ENCODE measurements around the gene COL4A1. TPM values are rescaled to one million over a fixed set of nuclear protein-coding genes. Genes with fewer than 3 reads are reported as not detected.

Gene COL4A1
- total and polyA plus RNA-seq, 2 of the 13 experiments (the other 11 are each of a cell fraction or from before 2014, with no cell fraction given), result not detected

GRCh38 chr13:110293037-110293436 is 13.9 kb downstream of the COL4A1 start:
- 0% methylated on average over 7 of the region's 7 CpGs for WGBS (ENCODE audit: low lambda C conversion rate)
- no TSS peak for BruUV-seq (replicated peaks)

GRCh38 chr13:110291286-110291685 is 15.7 kb downstream of the COL4A1 start:
- no peaks in the 10 kb centered on the region for H3K36me3 ChIP-seq (replicated peaks in 1 of 2; ENCODE audit: control insufficient read depth in 1 of 2, insufficient read depth in 2 of 2, low read length in 2 of 2)
- no peak overlapping the region for H3K27ac ChIP-seq (ENCODE audit: extremely low read length, insufficient read depth, low read length)
- WGBS (ENCODE audit: low lambda C conversion rate), result 17% methylated on average over 9 of the region's 9 CpGs
- H3K4me1 ChIP-seq (ENCODE audit: insufficient read depth, low read length), result no peaks in the 10 kb centered on the region
- H3K79me2 ChIP-seq (ENCODE audit: insufficient read depth, low read length), result no peaks in the 10 kb centered on the region
- intact Hi-C loops (cut with micrococcal nuclease; ENCODE audit: unreplicated experiment), result no loop called here
- ChIA-PET POLR2A (no interaction called here), CTCF (ENCODE audit: low intra/inter-chr PET ratio, low total read pairs) (no interaction called here)
- H3K27me3 ChIP-seq (ENCODE audit: control insufficient read depth in 1 of 2, insufficient read depth in 2 of 2, low read length in 2 of 2), result peaks cover 0 to 36% of the 10 kb centered on the region in 2 experiments; a peak in 2 of 5 replicates
- ATAC-seq, result no peak
- H4K20me1 ChIP-seq (ENCODE audit: insufficient read depth, low read length), result no peaks in the 10 kb centered on the region
- TF ChIP-seq SMAD9 (CRISPR knock-in tag; IDR thresholded peaks at IDR 0.05) (no peak), ZNF703 (CRISPR knock-in tag; IDR thresholded peaks at IDR 0.05; ENCODE audit: borderline replicate concordance) (no peak)
- in situ Hi-C loops (cut with HindIII; ENCODE audit: extremely low pct_ligation_motif_present, low pct_unique_long_range_greater_than_20kb), result no loop called here
- no TSS peak for BruUV-seq (replicated peaks)
- no peak overlapping the region for H3K4me2 ChIP-seq (ENCODE audit: low read depth, low read length)
- H3K9me3 ChIP-seq (ENCODE audit: low read length), result no peaks in the 10 kb centered on the region
- no peak overlapping the region for H3K4me3 ChIP-seq (replicated peaks in 1 of 3; ENCODE audit: insufficient read depth in 1 of 3, low read depth in 2 of 3, low read length in 3 of 3)
- no peak for DNase-seq (ENCODE audit: low spot score)
- H3K9ac ChIP-seq (ENCODE audit: insufficient read depth, low read depth, low read length), result no peak overlapping the region
- no peak overlapping the region for H2AFZ ChIP-seq (ENCODE audit: low read length)
- no peak for FAIRE-seq

More at GRCh38 chr13:110293037-110293436, 13.9 kb downstream of the COL4A1 start:
- ATAC-seq (no peak), FAIRE-seq (no peak), DNase-seq (ENCODE audit: low spot score) (no peak)
- Histone ChIP-seq H4K20me1 (ENCODE audit: insufficient read depth, low read length) (no peaks in the 10 kb centered on the region), H3K9ac (ENCODE audit: insufficient read depth, low read depth, low read length) (no peak overlapping the region), H3K4me3 (replicated peaks in 1 of 3; ENCODE audit: insufficient read depth in 1 of 3, low read depth in 2 of 3, low read length in 3 of 3) (no peak overlapping the region), H3K4me2 (ENCODE audit: low read depth, low read length) (no peak overlapping the region), H3K27me3 (ENCODE audit: control insufficient read depth in 1 of 2, insufficient read depth in 2 of 2, low read length in 2 of 2) (peaks cover 0 to 22% of the 10 kb centered on the region in 2 experiments; a peak in 2 of 5 replicates), H3K9me3 (ENCODE audit: low read length) (no peaks in the 10 kb centered on the region), H3K79me2 (ENCODE audit: insufficient read depth, low read length) (no peaks in the 10 kb centered on the region), H2AFZ (ENCODE audit: low read length) (no peak overlapping the region), H3K27ac (ENCODE audit: extremely low read length, insufficient read depth, low read length) (no peak overlapping the region), H3K36me3 (replicated peaks in 1 of 2; ENCODE audit: control insufficient read depth in 1 of 2, insufficient read depth in 2 of 2, low read length in 2 of 2) (no peaks in the 10 kb centered on the region), H3K4me1 (ENCODE audit: insufficient read depth, low read length) (no peaks in the 10 kb centered on the region)
- in situ Hi-C loops (cut with HindIII; ENCODE audit: extremely low pct_ligation_motif_present, low pct_unique_long_range_greater_than_20kb) (no loop called here), intact Hi-C loops (cut with micrococcal nuclease; ENCODE audit: unreplicated experiment) (no loop called here)
- ChIA-PET CTCF (ENCODE audit: low intra/inter-chr PET ratio, low total read pairs) (no interaction called here), POLR2A (no interaction called here)
- TF ChIP-seq DMAP1 (CRISPR knock-in tag; IDR thresholded peaks at IDR 0.05), result no peak
